Naive thymus-derived CD8-positive, alpha-beta T cell (primary cell): Measurements from ENCODE around the gene PSMD14. TPM values are rescaled to one million over a fixed set of nuclear protein-coding genes. Genes with fewer than 3 reads are reported as not detected.
"Not testable (repeated sequence)": the region's sequence is repeated elsewhere in the genome, so short reads cannot be mapped to it uniquely, and the experiment has no call there.

Experiments
- ATAC-seq, 2 donors: fragments of 150-1000 bp; cut with Tn5 transposase in 1 of 2; sonication (Bioruptor Pico), chemical (Tn5 transposase) in 1 of 2; 1 replicate in 1 of 2; 2 replicates in 1 of 2; pipeline ENCODE4 v1.10.0; 2021; ENCODE audit warnings: mild to moderate bottlenecking in 2 of 2, moderate library complexity in 2 of 2
- POLR2A ChIA-PET: fragments of 350-600 bp; sonication (Branson Sonifier 250); formaldehyde crosslinking; loops from one replicate; lab custom pipeline; 2021; ENCODE audit warnings: antibody characterized with exemption; lab: Charles Lee
- DNase-seq, 10 donors: peaks; one replicate each; pipeline versions ENCODE4 v3.0.0 to v3.0.0-alpha.2; 2020 to 2022
- H3K27ac Mint-ChIP-seq, 10 donors: one replicate each; pipeline ENCODE4 v1.8.0; 2020 to 2022; ENCODE audit warnings: mild to moderate bottlenecking in 10 of 10, mixed read lengths in 10 of 10, moderate library complexity in 4 of 10, inconsistent platforms in 1 of 10
- H3K27me3 Mint-ChIP-seq, 5 donors: one replicate each; pipeline ENCODE4 v1.8.0; 2021 to 2022; ENCODE audit warnings: mixed read lengths in 5 of 5
- H3K36me3 Mint-ChIP-seq, 3 donors: one replicate each; pipeline ENCODE4 v1.8.0; 2020 to 2022; ENCODE audit warnings: mixed read lengths in 3 of 3, mild to moderate bottlenecking in 2 of 3, inconsistent platforms in 1 of 3
- H3K4me1 Mint-ChIP-seq, 4 donors: one replicate each; pipeline ENCODE4 v1.8.0; 2021 to 2022; ENCODE audit warnings: mixed read lengths in 4 of 4
- H3K4me3 Mint-ChIP-seq, 10 donors: one replicate each; pipeline ENCODE4 v1.8.0; 2020 to 2022; ENCODE audit warnings: mild to moderate bottlenecking in 10 of 10, mixed read lengths in 10 of 10, moderate library complexity in 6 of 10, inconsistent platforms in 1 of 10
- H3K9me3 Mint-ChIP-seq, 9 donors: one replicate each; pipeline ENCODE4 v1.8.0; 2020 to 2022; ENCODE audit warnings: mixed read lengths in 9 of 9, mild to moderate bottlenecking in 3 of 9, inconsistent platforms in 1 of 9, moderate library complexity in 1 of 9
- polyA plus RNA-seq, 3 donors: library from polyadenylated mRNA; unstranded; fragments of 300-500 nt; fragmentation: Illumina TruSeq; gene quantifications; one replicate each; pipeline ENCODE4 v1.2.3, GENCODE V29; 2021
- total RNA-seq, 8 experiments: library from RNA in 2 of 8; stranded (reverse) in 2 of 8; gene quantifications; one replicate each; pipeline ENCODE4 v1.2.3 and lab custom pipeline; 2021 to 2026

Gene PSMD14
- total RNA-seq = 10 to 100 TPM; 17.5 to 18.6 TPM
- 10 to 100 TPM; 44.0 to 55.6 (median 50.7) TPM for polyA plus RNA-seq
- 12.3 to 179 (median 33.8) reads per million in 6 experiments for total RNA-seq (lab: John Stamatoyannopoulos, UW)

DNA sequence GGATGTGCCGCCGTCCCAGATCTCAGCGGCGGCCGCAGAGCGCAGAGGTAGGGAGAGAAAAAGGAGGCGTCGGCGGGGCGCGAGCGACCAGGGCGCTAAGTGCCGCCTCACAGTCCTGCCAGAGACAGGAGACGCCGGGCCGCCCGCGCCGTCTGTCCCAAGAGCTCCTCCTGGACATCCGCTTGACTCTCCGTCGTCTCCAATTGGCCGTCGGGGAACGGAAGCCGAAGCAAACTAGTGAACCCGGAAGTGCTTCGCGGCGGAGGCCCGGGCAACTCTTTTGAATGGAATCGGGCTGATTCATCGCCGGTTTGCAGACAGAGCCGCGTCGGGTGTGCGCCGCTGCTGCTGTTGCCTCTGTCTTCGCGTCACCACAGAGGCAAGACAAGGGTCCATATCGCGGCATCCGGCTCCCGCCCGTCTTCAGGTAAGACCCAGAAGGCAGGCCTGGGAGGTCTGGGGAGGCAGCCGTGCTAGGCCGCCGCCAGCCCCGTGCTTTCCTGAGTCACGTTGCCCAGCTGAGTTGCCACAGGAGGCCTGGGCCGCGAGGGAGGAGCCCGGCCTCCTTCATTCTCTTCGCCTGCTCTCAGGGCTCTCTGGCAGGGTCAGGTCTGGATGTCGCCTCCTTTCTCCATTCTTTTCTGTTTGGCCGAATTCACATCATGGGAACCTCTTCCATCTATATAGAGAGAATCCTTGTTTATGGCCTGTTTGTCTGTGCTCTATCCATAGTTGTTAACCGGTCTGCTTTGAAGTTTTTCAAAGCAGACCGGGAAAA is at the start of gene PSMD14:
Gene PSMD14 (plus strand): TSS at position 248 of the 778 bp plus-strand sequence. CDS start 10,401 bp downstream, outside the sequence.
- DNase-seq = peak; percentile 66 to 92 (median 82)
- Mint-ChIP-seq H3K4me3 (peak within 1 kb of the TSS; percentile 90 to 98 (median 94)), H3K36me3 (peaks cover 1 to 12% (median 8%) of the 10 kb centered on the region in 3 donors), H3K9me3 (peaks cover 0 to 16% (median 6%) of the 10 kb centered on the region in 9 donors), H3K4me1 (peaks cover 14 to 52% (median 42%) of the 10 kb centered on the region in 4 donors), H3K27ac (peak within 1 kb of the TSS; percentile 91 to 98 (median 96)), H3K27me3 (peaks cover 0 to 1% (median 0%) of the 10 kb centered on the region in 5 donors)
- POLR2A ChIA-PET = interaction anchor here (0.7 kb wide), 1 partner anchor 12 kb away, joined by 3 read pairs; no protein-coding TSS in a partner anchor
- peak; percentile 87 to 92 for ATAC-seq

DNA sequence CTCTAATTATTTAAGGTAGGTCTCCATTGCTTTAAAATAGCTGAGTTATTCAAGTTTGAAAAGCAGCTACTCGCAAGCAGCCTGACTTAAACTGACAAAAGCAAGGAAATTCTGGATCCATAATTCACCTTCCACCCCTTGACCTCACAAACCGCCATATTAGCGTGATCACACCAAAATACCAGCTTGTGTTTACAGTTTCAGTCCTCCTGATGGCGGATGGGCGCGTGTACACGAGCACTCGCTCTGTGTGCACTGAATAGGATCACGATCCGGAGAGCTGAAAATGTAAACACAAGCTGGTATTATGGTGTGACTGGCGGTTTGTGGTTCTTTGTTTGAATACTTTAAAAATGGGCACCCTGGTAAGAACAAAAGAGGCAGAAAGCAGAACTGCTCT is 42.4 kb upstream of the PSMD14 start:
- Mint-ChIP-seq H3K27ac (no peak overlapping the region), H3K36me3 (no peaks in the 10 kb centered on the region), H3K4me1 (no peaks in the 10 kb centered on the region), H3K9me3 (no peaks in the 10 kb centered on the region), H3K4me3 (no peak overlapping the region), H3K27me3 (peaks cover 0 to 8% (median 5%) of the 10 kb centered on the region in 5 donors)
- POLR2A ChIA-PET = no interaction called here
- no peak for DNase-seq
- no peak for ATAC-seq

- no peaks in the 10 kb centered on the region for H3K36me3 Mint-ChIP-seq
- POLR2A ChIA-PET = no interaction called here
- H3K27me3 Mint-ChIP-seq = peaks cover 0 to 10% (median 8%) of the 10 kb centered on the region in 5 donors
Observed at GRCh38 chr2:161269111-161269510, 39.1 kb upstream of the PSMD14 start.

DNA sequence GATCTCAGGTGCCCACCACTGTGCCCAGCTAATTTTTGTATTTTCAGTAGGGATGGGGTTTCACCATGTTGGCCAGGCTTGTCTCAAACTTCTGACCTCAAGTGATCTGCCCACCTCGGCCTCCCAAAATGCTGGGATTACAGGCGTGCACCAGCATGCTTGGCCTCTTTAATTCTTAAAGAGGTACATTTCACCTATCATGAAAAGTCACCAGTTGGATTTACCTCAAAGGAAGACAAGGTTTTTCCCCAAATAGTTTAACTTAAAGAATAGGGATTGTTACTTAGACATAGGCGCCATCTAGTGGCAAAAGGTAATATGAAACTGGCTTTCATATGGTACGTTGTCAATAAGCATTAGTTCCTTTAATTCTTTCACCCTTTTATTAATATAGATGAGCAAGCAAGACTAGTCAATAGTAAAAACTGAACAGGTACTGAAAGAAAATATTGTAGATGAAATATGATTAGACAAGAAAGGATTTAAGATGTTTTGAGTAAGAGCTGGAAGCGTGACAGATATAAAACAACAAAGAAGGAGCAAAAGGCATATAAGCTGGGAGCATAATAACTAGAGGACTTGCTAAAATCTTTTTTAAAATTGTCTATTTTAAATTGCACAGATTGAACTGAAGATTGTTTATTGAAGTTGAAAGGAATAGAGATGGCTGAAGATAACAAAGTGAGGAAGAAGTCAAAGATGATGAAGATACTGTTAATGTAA is 35.0 kb upstream of the PSMD14 start:
- POLR2A ChIA-PET = no interaction called here
- Mint-ChIP-seq H3K4me3 (no peak overlapping the region), H3K36me3 (no peaks in the 10 kb centered on the region), H3K4me1 (peaks cover 0 to 5% (median under 1%) of the 10 kb centered on the region in 4 donors), H3K27ac (no peak overlapping the region), H3K9me3 (no peaks in the 10 kb centered on the region), H3K27me3 (peaks cover 0 to 8% (median 7%) of the 10 kb centered on the region in 5 donors)
- DNase-seq (peak in 6 of 10 donors; percentile 16 to 64 (median 43)), ATAC-seq (peak; percentile 50 to 53)

More at GRCh38 chr2:161269111-161269510, 39.1 kb upstream of the PSMD14 start:
- ATAC-seq = no peak
- no peak overlapping the region for H3K27ac Mint-ChIP-seq
- peaks cover 0 to 5% (median under 1%) of the 10 kb centered on the region in 4 donors for H3K4me1 Mint-ChIP-seq
- H3K4me3 Mint-ChIP-seq = no peak overlapping the region
- H3K9me3 Mint-ChIP-seq = no peaks in the 10 kb centered on the region
- DNase-seq = no peak

- H3K27ac Mint-ChIP-seq, ATAC-seq, H3K4me3 Mint-ChIP-seq, POLR2A ChIA-PET, H3K9me3 Mint-ChIP-seq, H3K36me3 Mint-ChIP-seq, H3K4me1 Mint-ChIP-seq: not testable (repeated sequence)
- DNase-seq = peak in 2 of 10 donors; percentile 5 to 22
- peaks cover under 1 to 15% (median 8%) of the 10 kb centered on the region in 5 donors for H3K27me3 Mint-ChIP-seq
Observed at GRCh38 chr2:161278564-161279229, 29.5 kb upstream of the PSMD14 start.

- H3K9me3 Mint-ChIP-seq, POLR2A ChIA-PET, DNase-seq, H3K4me3 Mint-ChIP-seq, H3K4me1 Mint-ChIP-seq, H3K27ac Mint-ChIP-seq, H3K36me3 Mint-ChIP-seq, ATAC-seq: not testable (repeated sequence)
- peaks cover 6 to 15% (median 8%) of the 10 kb centered on the region in 5 donors for H3K27me3 Mint-ChIP-seq
Observed at GRCh38 chr2:161279230-161279815, 28.9 kb upstream of the PSMD14 start.

- POLR2A ChIA-PET, H3K9me3 Mint-ChIP-seq, ATAC-seq, H3K27ac Mint-ChIP-seq, H3K36me3 Mint-ChIP-seq, H3K4me1 Mint-ChIP-seq, H3K4me3 Mint-ChIP-seq: not testable (repeated sequence)
- peaks cover 5 to 23% (median 19%) of the 10 kb centered on the region in 5 donors for H3K27me3 Mint-ChIP-seq
- peak in 7 of 10 donors; percentile 4 to 38 (median 20) for DNase-seq
Observed at GRCh38 chr2:161280906-161281323, 27.3 kb upstream of the PSMD14 start.

DNA sequence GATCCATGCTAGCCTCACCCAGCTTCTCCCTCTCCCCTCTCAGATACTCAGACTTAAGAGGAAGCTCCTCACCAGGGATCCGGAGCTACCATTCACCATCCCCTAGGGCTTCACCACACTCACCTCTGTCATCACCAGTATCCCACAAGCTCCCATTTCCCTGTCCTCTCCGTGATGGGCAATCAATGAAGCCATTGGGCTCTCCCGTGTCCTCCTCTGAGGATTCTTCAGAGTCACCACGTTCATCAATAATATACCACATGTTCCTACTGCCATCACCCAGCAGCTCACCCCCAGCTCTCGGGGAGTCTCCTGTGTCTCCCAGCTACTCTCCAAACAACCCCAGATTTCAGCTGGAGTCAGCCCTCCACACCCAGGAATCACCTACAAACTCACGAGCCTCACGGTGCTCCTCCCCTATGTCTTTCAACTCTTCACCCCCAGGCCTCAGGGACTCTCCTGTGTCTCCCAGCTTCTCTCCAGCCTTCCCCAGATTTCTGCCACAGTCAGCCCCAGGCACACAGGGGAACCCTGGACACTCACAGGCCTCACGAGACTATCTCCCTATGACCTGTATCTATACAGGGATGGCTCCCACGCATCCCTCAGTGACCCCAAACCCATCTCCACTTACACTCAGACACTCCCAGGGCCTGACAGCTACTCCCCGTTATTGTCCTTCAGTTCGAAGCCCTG is 26.5 kb upstream of the PSMD14 start:
- H3K4me1 Mint-ChIP-seq, H3K36me3 Mint-ChIP-seq: not testable (repeated sequence)

GRCh38 chr2:161282311-161282644 is 25.9 kb upstream of the PSMD14 start:
- ATAC-seq, DNase-seq, POLR2A ChIA-PET: not testable (repeated sequence)

More for the DNA sequence above, 26.5 kb upstream of the PSMD14 start:
- H3K27ac Mint-ChIP-seq, H3K9me3 Mint-ChIP-seq, ATAC-seq, POLR2A ChIA-PET, H3K4me3 Mint-ChIP-seq: not testable (repeated sequence)
- DNase-seq = peak in 1 of 10 donors; percentile 4
- peaks cover 5 to 25% (median 19%) of the 10 kb centered on the region in 5 donors for H3K27me3 Mint-ChIP-seq

DNA sequence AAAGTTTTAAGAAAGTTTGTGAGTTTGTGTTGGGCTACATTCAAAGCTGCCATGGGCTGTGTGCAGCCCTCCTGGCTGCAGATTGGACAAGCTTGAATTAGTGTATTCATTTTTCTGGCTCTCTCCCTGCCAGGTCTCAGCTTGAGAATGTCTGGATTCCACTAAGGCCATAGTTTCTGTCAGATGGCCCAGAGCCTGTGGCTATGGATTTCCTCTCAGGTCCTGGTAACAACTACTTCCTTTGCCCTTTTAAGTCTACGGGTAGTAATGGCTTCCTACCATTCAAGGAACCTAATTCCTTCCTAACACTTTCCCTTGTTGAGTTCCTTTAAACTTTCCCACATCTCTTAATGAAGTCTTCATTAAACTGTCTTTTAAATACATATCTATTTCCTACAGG is 24.3 kb upstream of the PSMD14 start:
- no peak overlapping the region for H3K4me3 Mint-ChIP-seq
- H3K27ac Mint-ChIP-seq = no peak overlapping the region
- ATAC-seq (no peak), DNase-seq (no peak)
- peaks cover 13 to 39% (median 14%) of the 10 kb centered on the region in 5 donors for H3K27me3 Mint-ChIP-seq
- no peaks in the 10 kb centered on the region for H3K4me1 Mint-ChIP-seq
- POLR2A ChIA-PET = no interaction called here
- H3K36me3 Mint-ChIP-seq = no peaks in the 10 kb centered on the region
- H3K9me3 Mint-ChIP-seq = no peaks in the 10 kb centered on the region

More at GRCh38 chr2:161282311-161282644, 25.9 kb upstream of the PSMD14 start:
- not testable (repeated sequence) for H3K27ac Mint-ChIP-seq, H3K36me3 Mint-ChIP-seq, H3K4me3 Mint-ChIP-seq, H3K4me1 Mint-ChIP-seq, H3K9me3 Mint-ChIP-seq
- H3K27me3 Mint-ChIP-seq = peaks cover 5 to 26% (median 15%) of the 10 kb centered on the region in 5 donors

DNA sequence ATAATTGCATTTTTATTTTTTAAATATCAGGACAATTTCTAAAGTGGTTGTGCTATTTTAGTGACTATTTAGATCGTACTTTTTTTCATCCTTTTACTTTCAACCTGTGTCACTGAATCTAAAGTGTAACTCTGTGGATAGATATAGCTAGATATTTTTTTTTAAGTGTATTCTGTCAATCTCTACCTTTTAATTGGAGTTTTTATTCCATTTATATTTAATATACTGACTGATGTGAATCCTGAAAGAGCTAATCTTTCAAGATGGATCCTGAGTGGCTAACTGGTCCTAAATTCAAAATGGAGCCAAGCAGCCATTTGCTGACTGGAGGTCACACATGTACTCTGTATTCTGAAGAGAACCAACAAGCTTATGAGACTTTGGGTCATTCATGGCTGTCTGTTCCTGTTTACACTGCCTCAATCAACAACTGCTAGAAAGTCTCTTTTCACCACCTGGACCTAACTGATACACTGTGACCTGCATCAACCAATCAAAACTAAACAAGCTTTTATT is 4.6 kb upstream of the PSMD14 start:
- H3K4me3 Mint-ChIP-seq = no peak overlapping the region
- POLR2A ChIA-PET = no interaction called here
- ATAC-seq = no peak

More for the DNA sequence above, 4.6 kb upstream of the PSMD14 start:
- Mint-ChIP-seq H3K27me3 (peaks cover 8 to 16% (median 11%) of the 10 kb centered on the region in 5 donors), H3K9me3 (peaks cover 0 to 22% (median 11%) of the 10 kb centered on the region in 9 donors), H3K36me3 (peaks cover 0 to 11% (median 2%) of the 10 kb centered on the region in 3 donors), H3K4me1 (peaks cover 4 to 18% (median 12%) of the 10 kb centered on the region in 4 donors), H3K27ac (no peak overlapping the region)
- DNase-seq = no peak
